Fibroblast of villous mesenchyme (primary cell): ENCODE data around the gene SUCLG2. TPM values are rescaled to one million over a fixed set of nuclear protein-coding genes. Genes with fewer than 3 reads are reported as not detected.
A peak's percentile ranks its signal among the peaks of the same experiment; 100 is the strongest.

Source experiments
- DNase-seq: peaks from one replicate; pipeline ENCODE4 v3.0.0-alpha.2; 2010; ENCODE audit warnings: low read depth
- H3K4me3 ChIP-seq: 2 replicates; pipeline ENCODE4 v1.5.1; 2011; ENCODE audit warnings: low read depth, mild to moderate bottlenecking, low read length
- total RNA-seq: library from RNA; depleted of rRNA; stranded (reverse); fragments of >200 nt; gene quantifications from 2 replicates; pipeline ENCODE4 v1.2.3, GENCODE V29; 2012
- TF ChIP-seq, protein P1 (sequence below): IDR thresholded peaks from 2 replicates; pipeline ENCODE4 v1.5.1; 2012; ENCODE audit warnings: low read depth, mild to moderate bottlenecking, low read length; ENCODE audit not compliant: insufficient read depth

The SUCLG2 gene
- total RNA-seq, 1 donor: 45.8 TPM

DNA sequence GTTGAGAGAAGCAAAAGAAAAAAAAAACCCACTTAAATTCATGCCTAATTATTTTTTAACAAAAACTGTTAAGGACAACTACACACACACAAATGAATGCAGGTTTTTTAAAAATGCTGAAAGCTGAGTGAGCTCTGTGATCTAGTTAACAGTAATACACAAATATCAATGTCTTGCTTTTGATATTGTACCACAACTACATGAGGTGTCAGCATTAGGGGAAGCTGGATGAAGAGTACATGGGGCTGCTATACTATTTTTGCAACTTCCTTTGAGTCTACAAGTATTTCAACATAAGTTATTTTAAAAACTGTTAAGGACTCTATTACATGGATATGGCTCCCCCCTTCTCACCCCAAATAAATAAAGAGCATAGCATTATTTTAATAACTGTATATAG is 44.7 kb downstream of the SUCLG2 start:
- DNase-seq: no peak
- TF ChIP-seq, protein P1, sequence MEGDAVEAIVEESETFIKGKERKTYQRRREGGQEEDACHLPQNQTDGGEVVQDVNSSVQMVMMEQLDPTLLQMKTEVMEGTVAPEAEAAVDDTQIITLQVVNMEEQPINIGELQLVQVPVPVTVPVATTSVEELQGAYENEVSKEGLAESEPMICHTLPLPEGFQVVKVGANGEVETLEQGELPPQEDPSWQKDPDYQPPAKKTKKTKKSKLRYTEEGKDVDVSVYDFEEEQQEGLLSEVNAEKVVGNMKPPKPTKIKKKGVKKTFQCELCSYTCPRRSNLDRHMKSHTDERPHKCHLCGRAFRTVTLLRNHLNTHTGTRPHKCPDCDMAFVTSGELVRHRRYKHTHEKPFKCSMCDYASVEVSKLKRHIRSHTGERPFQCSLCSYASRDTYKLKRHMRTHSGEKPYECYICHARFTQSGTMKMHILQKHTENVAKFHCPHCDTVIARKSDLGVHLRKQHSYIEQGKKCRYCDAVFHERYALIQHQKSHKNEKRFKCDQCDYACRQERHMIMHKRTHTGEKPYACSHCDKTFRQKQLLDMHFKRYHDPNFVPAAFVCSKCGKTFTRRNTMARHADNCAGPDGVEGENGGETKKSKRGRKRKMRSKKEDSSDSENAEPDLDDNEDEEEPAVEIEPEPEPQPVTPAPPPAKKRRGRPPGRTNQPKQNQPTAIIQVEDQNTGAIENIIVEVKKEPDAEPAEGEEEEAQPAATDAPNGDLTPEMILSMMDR: no peak
- no peak overlapping the region for H3K4me3 ChIP-seq

DNA sequence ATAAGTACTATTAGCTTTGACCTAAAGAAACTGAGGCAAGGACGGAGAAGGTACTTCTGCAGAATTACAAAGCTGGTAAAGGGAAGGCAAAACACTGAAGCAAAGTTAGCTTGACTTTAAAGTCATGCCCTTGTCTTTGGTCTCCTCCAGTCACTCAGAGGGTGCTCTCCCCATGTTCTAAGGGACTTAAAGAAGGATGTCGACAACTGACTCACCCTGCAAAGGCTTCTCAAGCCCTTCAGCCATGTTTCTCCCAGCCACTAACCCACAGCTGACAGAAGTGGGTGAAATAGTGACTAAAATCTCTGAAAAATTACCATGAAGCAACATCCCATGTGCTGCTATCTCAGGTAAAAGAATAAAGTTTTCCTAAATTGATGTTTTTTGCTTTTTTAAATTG is 46.4 kb downstream of the SUCLG2 start:
- TF ChIP-seq, protein P1: no peak
- DNase-seq: no peak
- no peak overlapping the region for H3K4me3 ChIP-seq

DNA sequence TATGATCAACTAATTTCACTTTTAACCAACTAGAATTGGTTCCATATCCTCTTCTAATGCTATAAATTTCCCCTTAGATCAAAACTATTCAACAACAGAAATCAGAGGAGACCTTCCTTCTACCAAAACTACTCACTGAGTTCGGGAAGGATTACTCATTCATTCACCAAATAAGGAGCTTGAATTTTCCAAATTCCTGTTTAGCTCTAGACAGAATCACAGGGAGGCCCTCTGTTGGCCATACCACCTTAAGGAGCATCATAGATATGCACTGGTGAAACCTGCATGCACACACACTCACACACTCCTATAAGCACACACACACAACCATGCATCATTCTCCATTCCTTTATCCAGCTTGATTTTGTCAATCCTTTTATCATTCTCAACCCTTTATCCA is 49.0 kb downstream of the SUCLG2 start:
- TF ChIP-seq, protein P1: peak; percentile 51
- peak; percentile 64 for DNase-seq
- no peak overlapping the region for H3K4me3 ChIP-seq

DNA sequence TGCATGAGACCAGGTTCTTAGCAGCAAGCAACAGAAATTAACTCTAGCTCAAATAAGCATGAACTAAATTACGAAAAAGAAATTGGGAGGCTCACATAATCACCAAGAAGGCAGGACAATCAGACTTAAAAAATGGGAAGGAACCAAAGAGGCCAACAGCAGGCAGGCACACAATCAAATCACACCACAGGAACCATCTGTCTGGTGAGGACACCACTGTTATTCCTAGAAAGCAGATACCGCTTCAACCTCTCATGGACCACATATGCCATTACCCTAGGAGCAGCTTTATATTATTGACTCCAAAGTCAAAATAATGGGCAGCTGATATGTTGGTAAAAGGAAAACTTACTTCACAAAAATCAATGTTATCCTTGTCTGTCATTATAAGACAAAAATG is 51.6 kb downstream of the SUCLG2 start:
- no peak for DNase-seq
- TF ChIP-seq, protein P1: no peak
- H3K4me3 ChIP-seq: no peak overlapping the region

DNA sequence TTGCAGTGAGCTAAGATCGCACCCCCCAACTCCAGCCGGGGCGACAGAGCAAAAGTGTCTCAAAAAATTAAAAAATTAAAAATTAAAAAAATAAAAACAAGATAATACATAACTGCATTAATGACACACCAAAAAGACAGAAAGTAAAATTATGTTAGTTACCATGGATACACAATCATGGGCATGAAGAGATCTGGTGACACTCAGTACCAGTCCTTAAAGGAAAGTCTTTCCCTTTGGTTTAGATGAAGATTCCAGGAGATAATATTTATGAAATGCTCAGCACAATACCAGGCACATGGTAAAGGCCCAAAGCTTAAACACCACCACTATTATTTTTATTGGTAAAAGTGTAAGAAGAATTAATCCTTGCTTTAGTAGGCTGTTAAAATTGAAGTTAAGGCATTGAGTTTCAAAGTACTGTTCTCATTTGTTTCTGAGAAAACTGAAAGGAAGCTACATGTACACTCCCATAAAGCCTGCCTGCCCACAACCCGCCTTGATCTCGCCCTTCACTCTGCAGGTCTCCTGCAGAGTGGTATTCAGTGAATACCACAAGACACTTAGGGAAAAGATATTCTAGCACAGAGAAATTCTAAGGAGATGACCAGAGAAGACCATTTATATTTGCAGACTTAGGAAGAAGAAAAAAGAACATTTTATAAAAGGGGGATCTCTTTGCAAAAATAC is 52.3 kb downstream of the SUCLG2 start:
- DNase-seq: no peak
- H3K4me3 ChIP-seq: no peak overlapping the region
- TF ChIP-seq, protein P1: no peak

DNA sequence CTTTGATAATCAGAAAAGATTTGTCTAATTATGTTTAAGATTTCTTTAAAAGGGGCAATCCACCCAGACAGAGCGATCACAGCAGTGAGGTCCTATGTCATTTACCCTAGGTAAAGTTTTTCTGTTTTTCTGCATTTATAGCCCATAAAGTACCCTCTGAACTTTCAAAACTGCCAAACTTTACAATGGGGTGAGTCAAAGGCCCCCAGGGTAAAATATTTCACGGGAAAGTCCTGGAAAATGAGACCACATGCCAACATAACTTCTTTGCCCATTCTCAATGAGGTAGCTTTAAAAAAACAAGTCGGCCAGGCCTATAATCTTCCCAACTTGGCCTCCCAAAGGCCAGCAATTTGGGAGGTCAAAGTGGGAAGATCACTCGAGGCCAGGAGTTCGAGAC is 53.0 kb downstream of the SUCLG2 start:
- TF ChIP-seq, protein P1: no peak
- DNase-seq: no peak
- no peak overlapping the region for H3K4me3 ChIP-seq

DNA sequence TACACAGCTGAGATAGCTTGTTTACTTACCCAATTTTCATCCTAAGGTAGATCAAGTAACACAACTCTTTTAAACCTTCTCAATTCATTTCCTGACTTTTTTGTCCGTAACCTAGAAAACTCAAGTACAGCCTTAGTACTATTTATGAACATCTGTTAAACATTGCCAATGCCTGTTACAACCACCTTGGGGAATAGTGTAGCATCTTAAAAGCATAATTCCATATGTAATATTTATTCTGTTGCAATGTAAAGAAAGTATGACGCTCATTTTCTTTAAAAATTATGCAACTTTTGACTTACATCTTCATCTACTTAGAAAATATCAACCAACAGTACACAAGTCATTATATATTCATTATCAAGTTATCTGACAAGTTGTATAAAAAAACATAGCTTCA is 54.6 kb downstream of the SUCLG2 start:
- TF ChIP-seq, protein P1: no peak
- no peak for DNase-seq
- H3K4me3 ChIP-seq: no peak overlapping the region
